Stimulated activated CD4-positive, alpha-beta T cell treated with anti-CD3 and anti-CD28 coated beads, Interleukin-4, amount 100 ng/mL, for 1 hour (primary cell): ENCODE measurements around the gene GCNA.

Experiments used
- DNase-seq: peaks from one replicate; pipeline ENCODE4 v3.0.0-alpha.2; 2020

The GCNA gene, protein sequence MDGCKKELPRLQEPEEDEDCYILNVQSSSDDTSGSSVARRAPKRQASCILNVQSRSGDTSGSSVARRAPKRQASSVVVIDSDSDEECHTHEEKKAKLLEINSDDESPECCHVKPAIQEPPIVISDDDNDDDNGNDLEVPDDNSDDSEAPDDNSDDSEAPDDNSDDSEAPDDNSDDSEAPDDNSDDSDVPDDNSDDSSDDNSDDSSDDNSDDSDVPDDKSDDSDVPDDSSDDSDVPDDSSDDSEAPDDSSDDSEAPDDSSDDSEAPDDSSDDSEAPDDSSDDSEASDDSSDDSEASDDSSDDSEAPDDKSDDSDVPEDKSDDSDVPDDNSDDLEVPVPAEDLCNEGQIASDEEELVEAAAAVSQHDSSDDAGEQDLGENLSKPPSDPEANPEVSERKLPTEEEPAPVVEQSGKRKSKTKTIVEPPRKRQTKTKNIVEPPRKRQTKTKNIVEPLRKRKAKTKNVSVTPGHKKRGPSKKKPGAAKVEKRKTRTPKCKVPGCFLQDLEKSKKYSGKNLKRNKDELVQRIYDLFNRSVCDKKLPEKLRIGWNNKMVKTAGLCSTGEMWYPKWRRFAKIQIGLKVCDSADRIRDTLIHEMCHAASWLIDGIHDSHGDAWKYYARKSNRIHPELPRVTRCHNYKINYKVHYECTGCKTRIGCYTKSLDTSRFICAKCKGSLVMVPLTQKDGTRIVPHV

DNA sequence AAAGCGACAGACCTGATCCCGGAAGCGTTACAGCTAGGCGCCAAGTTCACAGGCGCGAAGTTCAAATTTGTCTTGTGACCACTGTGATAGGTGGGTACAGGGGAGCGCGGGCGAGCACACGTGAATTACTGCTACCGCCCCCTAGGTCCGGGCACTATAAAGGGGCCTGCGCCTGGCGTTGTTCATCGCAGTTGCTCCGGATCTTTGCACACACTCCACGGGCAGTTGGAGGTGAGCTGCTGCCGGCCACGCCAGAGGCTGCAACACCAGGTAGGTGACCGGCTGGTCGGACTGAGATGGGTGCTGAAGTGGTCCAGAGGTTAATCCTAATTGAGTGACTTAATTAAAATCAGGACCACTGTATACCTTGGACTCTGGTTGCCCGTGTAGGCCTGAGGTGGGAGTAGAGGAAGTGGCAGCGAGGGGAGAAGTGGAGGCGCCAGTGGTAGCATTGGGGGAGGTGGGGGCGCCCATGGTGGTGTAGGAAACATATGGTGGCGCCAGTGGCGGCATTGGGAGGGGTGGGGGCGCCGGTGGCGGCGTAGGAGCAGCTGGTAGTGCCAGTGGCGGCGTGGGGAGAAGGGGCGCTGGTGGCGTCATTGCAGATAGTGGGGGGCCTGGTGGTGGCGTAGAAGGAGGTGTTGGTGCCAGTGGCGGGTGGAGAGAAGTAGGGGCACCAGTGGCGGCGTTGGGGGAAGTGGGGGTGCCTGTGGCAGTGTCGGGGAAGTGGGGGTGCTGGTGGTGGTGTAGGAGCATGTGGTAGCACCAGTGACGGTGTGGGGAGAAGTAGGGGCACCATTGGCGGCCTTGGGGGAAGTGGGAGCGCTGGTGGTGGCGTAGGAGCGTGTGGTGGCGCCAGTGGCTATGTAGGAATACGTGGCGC, at the start of gene GCNA:
GCNA (plus strand) TSS at position 185 of the 883 bp plus-strand sequence. CDS start 2,385 bp downstream, outside the sequence.
- DNase-seq = no peak

DNA sequence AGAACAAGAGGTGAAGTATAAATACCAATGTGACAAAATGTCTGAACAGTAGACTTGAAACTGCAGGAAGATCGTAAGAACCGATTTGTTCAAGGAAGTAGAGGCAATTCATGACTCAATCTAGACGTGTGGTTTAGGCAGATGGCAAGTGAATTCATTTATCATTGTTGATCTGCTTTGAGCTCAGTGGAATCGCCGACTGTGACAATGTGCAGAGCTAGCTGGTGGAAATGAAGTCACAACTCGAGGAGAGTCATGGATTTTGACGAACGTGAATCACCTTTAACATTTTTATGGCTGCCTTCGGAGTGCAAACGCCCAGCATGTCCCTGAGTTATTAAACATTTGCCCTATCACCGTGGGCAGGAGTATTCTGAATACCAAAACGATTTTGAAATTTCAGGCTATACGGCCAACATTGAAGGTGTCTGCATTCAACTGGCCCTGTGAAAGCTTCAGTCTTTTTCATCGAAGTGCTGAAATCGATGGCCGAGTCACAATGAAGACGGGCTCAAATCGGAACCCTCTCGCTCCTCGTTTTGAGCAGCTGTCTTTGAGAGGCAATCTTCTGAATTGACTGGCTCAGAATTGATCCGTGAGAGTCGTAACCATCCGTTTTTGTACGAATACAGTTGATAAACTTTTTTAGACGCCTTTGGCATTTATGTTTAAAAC, 46.0 kb upstream of the GCNA start:
- DNase-seq = peak; percentile 40

DNA sequence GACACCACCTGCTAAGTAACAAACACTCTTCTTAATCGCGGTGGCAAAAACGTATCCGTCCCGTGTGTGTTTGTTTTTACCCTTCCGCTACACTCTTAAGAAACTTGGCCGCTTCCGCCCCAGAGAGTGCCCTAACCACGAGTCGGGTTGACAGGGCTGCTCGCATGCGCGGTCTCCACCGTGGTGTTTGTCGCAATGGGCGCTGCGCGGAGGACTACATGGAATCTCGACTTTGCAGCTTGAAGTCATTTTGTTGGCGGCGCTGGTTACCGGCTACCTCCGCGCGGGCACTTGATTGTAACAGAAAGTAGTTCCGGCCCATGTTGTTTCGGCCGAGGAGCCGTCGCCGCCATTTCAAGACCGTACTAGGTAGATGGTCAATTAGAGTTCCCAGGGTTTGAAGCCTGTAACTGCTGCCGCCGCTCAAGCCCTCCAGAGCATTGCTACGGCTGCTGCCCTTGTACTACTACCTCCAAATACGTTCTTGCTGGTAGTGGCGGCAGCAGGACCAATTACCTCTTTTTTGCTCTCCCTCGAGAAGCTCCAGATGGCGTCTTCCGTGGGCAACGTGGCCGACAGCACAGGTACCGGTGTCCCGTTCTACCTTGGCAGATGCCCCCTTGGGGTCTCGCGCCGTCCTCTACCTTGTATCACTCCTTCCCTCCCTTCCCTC, 45.3 kb upstream of the GCNA start, which contains the start of gene OGT:
OGT (plus strand) TSS at position 352 of the 673 bp plus-strand sequence; CDS start at position 548, 196 bp downstream.
- DNase-seq = peak; percentile 89

DNA sequence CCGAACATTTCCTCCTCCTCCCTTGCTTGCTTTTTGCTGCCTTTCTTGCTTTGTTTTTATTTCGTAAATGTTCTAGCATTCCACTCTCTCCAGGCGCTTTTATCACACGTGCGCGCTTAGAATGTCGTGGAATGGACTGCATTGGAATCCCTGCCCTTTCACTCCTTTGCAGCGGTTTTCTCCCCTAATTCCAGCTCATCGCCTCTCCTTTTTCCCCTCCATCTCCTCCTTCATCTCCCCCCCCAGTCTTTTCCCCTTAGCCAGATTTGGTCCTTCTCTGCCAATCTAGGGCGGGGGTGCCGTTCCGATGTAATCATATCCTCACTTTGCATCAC, 44.8 kb upstream of the GCNA start:
- DNase-seq = no peak

DNA sequence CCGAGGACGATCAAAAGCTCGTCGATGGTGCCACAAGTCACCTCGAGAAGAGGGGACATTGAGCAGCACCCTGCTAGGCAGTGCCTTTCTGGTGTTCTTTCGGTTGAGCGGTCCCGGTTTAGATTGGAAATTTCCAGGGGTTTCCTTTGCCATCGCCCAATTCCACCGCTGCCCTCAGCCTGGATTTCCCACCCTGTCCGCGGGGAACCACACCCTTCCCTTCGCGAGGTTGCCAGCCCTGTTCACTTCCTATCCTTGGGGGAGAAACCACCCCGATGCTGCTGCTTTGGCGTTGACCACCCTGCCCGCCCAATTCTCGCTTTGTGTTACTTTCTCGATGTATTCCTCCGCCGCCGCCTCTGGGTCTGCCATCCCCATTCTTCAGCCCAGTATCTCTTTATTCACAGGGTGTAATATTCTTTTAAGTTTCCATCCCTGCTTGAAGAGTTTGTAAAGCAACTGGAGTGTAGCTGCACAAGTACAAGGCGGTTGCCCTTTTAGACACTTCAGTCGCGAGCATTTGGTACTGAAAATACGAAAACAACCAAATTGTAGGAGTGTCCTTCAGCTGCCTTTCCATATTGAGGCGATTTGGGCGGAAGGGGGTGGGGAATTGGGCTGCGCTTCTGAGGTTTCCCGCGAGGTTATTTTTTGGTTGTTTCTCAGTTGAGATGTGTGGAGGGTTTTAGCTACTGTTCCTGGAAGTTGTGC, 44.2 kb upstream of the GCNA start:
- DNase-seq = peak; percentile 42

DNA sequence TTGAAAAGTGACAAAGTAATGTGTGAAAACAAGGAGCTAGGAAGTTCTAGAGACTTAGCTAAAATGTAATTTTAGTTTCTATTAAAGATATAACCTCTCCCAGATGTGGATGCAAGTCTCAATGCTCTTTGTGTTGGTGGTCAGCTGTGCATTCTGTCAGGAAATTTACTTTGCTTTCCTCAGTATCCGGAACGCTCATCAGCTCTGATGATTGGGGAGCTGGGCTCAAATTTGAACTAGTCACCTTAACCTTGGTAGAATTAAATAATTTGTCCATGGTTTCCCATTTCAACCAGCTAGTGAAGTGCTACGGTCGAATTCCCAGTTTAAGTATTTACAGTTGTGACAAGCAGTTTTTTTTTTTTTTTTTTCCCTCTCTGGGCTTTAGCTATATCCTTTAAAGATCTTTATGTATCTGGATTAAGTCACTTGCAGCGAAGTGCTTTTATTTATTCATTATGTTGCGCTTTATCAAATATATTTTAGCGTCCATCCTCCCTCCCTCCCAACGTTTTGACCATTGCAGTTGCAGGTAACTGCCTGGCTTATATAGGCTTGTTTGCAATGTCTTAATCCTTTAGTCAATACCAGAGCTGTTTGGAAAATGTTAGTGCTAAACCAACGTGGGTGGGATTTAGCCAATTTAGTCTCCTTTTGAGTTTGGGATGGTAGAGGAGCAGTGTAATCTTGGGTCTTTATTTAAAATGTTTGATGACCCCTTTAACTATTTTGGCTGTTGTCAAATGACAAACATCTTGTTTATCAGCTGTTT, 43.3 kb upstream of the GCNA start:
- DNase-seq = no peak

DNA sequence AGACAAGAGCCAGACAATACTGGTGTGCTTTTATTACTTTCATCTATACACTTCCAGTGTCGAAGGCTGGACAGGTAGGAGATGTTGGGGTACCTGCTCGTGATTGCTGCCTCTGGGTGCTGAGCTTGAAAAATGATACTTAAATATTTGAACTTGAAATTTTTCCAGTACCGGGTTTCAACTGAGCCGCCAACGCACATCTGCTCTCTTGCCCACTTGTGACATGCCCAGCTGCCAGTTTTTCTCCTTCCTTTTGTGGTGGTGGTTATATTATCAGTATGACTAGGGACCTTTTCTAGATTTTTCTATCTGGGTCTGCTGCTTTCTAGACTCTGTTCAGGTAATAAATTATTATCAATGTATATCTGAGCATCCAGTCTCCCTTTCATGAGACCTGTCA, 42.0 kb upstream of the GCNA start:
- peak; percentile 24 for DNase-seq

DNA sequence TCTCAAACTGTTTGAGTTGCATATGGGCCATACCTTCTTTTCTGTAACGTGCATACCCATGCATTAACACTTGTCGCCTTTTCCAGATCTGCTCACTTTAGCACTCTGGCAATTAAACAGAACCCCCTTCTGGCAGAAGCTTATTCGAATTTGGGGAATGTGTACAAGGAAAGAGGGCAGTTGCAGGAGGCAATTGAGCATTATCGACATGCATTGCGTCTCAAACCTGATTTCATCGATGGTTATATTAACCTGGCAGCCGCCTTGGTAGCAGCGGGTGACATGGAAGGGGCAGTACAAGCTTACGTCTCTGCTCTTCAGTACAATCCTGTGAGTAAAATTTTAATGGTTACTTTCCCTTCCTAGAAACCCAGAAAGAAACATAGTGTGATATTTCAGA, 40.5 kb upstream of the GCNA start:
- DNase-seq = no peak

DNA sequence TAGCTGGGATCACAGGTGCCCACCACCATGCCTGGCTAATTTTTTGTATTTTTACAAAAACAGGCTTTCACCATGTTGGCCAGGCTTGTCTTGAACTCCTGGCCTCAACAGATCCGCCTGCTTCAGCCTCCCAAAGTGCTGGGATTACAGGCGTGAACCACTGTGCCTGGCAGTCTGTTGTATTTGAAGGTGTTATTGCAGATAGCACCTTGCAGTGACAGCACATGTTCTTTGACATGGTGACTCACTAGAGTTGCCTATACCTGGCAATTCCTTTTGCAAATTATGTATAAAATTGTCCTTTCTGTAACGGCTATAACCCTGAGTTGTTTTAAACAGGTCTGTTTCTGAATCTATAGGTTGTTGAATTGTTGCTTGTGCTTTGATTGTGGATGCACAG, 37.4 kb upstream of the GCNA start:
- no peak for DNase-seq

DNA sequence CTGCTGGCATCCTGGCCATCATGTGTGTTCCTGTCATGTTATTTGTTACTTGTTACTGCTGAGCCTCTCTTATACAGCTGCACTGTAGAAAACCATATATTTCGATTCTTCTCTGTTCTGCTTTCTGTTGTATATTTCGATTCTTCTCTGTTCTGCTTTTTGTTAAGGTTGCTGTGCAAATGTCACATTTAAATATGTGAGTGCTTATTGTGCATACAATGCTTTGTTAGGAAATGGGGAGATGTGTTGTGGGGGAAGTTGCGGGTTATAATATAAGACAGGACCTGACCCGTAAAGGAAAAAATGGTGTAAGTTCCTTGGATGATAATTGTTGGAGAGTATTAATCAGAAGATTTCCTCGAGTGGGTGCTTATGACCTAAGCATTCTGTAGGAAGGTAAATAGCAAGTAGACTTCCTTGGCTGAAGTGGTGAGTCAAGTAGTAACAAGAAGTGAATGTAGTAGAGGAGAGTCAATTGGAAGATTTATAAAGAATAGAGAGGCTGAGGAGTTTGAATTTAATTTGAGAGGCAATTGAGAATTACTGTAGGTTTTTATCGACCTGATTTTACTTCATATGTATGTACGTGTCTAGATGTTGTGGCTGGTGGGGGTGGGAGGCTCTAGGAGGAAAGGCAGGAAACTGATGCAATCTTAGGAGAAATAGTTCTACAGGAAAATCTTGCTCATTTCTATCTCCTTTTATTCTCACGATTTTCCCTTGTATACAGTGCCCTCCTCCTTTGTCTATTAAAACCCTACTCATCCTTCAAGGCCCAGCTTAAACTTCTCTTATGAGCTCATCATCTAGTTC, 36.8 kb upstream of the GCNA start:
- no peak for DNase-seq

DNA sequence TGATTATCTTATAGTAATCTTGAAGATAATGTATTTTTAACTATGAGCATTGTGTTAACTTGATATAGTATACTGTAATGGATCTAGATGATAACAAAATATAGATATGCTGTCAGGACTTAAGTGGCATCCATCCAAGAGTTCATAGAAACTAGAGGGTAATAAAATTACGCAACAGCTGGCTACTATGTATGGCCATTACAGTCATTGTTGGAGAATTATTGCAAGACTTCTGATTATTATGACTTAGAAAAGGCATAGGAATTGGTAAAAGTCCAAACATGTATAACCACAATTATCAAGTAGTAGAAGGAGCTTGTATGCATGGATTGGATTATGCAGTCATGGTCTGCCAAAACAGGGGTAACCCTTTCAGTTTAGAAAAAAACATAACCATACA, 35.8 kb upstream of the GCNA start:
- no peak for DNase-seq

DNA sequence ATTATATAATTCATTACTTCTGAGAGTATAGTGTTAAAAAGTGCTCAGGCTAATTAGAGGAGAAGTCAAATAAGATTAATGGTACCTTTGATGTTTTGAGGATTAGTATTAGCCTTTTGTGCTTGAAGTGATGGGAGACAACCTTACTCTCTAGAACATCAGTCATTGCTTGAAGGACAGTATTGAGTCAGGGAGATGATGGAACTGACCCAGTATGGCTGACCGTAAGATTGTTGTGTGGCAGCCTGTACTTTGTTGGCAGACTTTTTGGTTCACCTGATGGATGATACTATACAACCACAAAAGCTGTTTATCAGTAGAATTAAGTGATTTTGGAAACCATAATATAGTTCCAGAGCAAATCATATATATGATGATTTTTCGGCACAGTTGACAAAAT, 35.4 kb upstream of the GCNA start:
- no peak for DNase-seq

DNA sequence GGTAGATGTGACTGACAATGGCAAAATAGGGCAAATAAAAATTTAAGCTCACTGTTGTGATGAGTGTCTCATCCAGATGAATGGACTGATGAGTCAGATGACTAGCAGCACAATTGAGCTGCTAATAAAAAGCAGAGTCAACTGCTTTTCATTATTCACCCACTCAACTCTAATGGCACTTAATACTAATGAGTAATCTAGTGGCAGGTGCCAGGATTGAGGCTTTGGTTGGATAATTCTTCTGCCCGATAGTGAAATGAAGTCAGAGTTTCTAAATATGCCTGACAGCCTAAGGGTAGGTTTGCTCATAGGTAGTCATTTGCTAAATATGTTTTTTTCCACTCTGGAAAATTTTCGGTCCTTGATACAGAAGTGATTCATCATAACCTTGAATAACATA, 34.9 kb upstream of the GCNA start:
- DNase-seq = no peak

DNA sequence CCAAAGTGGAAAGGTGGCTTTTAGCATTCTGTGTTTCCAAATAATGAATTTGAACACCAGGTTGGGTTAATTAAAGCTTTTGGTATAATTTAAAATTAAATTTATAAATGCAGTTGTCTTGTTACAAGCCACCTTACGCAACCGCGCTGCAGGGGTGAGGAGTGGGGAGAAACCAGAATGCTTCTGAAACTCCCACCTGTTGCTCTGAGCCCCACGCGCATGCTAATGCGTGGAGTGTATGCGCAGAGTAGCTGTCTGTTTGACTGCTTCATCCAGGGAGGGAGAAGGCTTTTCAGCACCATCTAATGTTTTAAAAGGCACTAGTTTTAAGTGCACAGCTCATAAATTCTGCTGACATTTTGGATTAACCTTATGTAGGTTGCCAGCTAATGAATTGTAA, 32.9 kb upstream of the GCNA start:
- DNase-seq = no peak

DNA sequence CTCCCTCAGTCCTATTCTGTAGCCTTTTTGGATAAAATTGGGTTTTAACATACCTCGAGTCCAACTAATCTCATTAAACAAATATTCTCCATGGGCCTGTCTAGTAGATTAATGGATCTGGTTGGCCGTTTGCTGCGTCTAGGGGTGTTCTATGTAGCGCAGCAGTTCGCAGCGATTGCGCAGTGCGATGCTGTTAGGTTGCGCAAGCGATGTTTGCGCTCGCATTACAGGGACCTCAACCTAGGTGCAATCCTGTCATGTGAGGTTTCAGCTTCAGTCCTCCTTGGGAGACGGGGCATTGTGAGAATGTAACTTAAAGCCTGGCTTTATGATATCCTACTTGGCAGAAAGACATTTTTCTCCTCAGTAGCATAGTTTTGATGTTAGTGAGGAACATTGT, 31.4 kb upstream of the GCNA start:
- no peak for DNase-seq

DNA sequence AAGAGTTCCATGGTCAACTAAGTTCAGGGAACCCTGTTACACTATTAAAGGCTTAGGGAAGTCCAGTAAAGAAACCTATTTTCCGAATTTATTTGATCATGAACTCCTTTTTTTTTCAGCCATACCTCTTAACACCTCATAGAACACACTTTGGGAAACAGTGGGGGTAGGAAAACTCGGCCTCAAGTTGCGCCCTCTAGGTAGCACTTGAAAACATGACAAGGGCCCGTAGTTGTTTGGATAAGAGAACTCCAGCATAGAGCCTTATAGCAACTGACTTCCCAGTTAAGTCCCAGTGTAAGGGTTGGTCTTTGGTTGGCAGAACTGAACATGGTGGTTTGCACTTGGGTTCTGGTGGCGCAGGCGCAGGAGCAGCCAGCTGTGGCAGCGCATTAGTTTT, 30.9 kb upstream of the GCNA start:
- no peak for DNase-seq

DNA sequence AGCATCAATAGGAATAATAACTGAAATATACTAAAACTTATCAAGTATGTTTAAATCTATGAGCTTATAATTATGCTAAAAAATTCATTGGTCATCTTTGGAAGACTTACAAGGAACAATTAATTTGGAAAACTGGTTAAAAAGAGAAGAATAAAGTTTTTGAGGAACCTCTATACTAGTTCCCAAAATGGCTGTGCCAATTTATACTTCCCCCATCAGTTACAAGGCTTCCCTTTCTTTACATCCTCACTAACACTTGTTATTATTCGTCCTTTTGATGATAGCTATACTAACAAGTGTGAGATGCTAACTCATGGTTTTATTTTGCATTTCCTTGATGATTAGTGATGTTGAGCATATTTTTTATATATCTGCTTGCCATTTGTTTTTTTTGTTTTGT, 28.3 kb upstream of the GCNA start:
- DNase-seq = no peak

DNA sequence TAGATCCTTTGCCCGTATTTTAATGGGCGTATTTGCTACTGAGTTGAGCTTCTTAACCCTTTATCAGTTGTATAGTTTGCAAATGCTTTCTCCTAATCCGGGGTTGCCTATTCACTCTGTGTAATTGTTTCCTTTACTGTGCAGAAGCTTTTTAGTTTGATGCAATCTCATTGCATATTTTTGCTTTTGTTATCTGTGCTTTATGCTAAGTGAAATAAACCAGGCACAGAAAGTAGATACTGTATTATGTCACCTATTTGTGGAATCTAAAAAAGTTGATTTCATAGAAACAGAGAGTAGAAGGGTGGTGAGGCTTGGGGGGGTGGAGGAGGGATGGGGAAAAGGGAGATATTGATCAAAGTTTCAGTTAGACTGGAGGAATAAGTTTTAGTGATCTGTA, 27.7 kb upstream of the GCNA start:
- no peak for DNase-seq

DNA sequence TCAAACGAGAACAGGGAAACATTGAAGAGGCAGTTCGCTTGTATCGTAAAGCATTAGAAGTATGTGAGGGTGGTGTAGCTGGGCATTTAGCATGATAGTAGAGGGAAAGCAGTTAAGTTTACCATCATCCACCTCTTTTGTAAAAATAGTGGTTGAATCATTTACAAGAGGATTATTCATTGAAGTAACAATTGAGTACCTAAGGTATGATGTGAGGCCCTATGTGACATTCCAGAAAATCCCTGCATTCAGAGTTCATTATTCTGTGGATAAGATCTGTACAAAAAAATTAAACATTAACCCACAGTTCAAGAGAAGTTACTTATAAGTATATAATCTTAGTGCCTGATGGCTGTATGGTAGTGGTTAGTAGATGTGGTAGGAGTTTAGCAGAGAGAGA, 22.2 kb upstream of the GCNA start:
- no peak for DNase-seq

DNA sequence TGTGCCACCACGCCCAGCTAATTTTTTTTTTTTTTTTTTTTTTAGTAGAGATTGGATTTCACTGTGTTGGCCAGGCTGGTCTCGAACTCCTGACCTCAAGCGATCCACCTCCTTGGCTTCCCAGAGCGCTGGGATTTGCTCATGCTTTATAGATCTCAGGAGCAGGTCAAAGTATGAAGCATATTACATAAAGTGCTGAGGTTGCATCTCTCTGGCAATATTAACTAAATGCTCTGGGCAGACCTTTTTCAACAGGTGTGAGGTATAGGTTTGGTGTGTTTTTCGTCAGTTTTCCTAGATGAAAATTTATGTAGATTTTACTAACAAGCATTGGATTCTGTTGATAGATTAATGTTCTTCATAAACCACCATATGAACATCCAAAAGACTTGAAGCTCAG, 19.3 kb upstream of the GCNA start:
- no peak for DNase-seq
